Measurements from ENCODE around the gene BRME1.
"Not testable (repeated sequence)": the region's sequence is repeated elsewhere in the genome, so short reads cannot be mapped to it uniquely, and the experiment has no call there.

The BRME1 gene

GRCh38 chr19:13926715-13927114 lies 20.8 kb upstream of the BRME1 start:
- DNase-seq (ENCODE audit: low read depth in 2 of 2), result no peak

- no peak for DNase-seq (ENCODE audit: low read depth in 2 of 2)
Measured at GRCh38 chr19:13926010-13926409, 20.1 kb upstream of the BRME1 start.

GRCh38 chr19:13923194-13923987 lies 17.5 kb upstream of the BRME1 start:
- DNase-seq (ENCODE audit: low read depth in 2 of 2), result no peak

GRCh38 chr19:13922118-13922517 lies 16.2 kb upstream of the BRME1 start:
- not testable (repeated sequence) for DNase-seq (ENCODE audit: low read depth in 2 of 2)

GRCh38 chr19:13920940-13921747 lies 15.2 kb upstream of the BRME1 start:
- no peak for DNase-seq (ENCODE audit: low read depth in 2 of 2)

GRCh38 chr19:13920524-13920923 lies 14.6 kb upstream of the BRME1 start:
- DNase-seq (ENCODE audit: low read depth in 2 of 2), result no peak

- no peak for DNase-seq (ENCODE audit: low read depth in 2 of 2)
Measured at GRCh38 chr19:13918726-13919411, 13.0 kb upstream of the BRME1 start.

GRCh38 chr19:13917888-13918406 lies 12.0 kb upstream of the BRME1 start:
- no peak for DNase-seq (ENCODE audit: low read depth in 2 of 2)

- no peak for DNase-seq (ENCODE audit: low read depth in 2 of 2)
Measured at GRCh38 chr19:13914777-13915176, 8.9 kb upstream of the BRME1 start.

- no peak for DNase-seq (ENCODE audit: low read depth in 2 of 2)
Measured at GRCh38 chr19:13913352-13913751, 7.4 kb upstream of the BRME1 start.

- DNase-seq (ENCODE audit: low read depth in 2 of 2), result no peak
Measured at GRCh38 chr19:13909430-13909829, 3.5 kb upstream of the BRME1 start.

- DNase-seq (ENCODE audit: low read depth in 2 of 2), result no peak
Measured at GRCh38 chr19:13908674-13909073, 2.8 kb upstream of the BRME1 start.

GRCh38 chr19:13906910-13907309 lies 993 bp upstream of the BRME1 start:
- no peak for DNase-seq (ENCODE audit: low read depth in 2 of 2)

GRCh38 chr19:13906521-13906904 lies 596 bp upstream of the BRME1 start:
- DNase-seq (ENCODE audit: low read depth in 2 of 2), result peak in 1 of 2 donors; percentile 22

- no peak for DNase-seq (ENCODE audit: low read depth in 2 of 2)
Measured at GRCh38 chr19:13902993-13903555, 2.8 kb downstream of the BRME1 start.

- DNase-seq (ENCODE audit: low read depth in 2 of 2), result no peak
Measured at GRCh38 chr19:13899912-13900584, 5.9 kb downstream of the BRME1 start.

GRCh38 chr19:13899393-13899792 lies 6.5 kb downstream of the BRME1 start:
- no peak for DNase-seq (ENCODE audit: low read depth in 2 of 2)

GRCh38 chr19:13896227-13896626 lies 9.7 kb downstream of the BRME1 start:
- no peak for DNase-seq (ENCODE audit: low read depth in 2 of 2)

- no peak for DNase-seq (ENCODE audit: low read depth in 2 of 2)
Measured at GRCh38 chr19:13894552-13894951, 11.4 kb downstream of the BRME1 start.

- no peak for DNase-seq (ENCODE audit: low read depth in 2 of 2)
Measured at GRCh38 chr19:13892870-13893269, 13.0 kb downstream of the BRME1 start.

- no peak for DNase-seq (ENCODE audit: low read depth in 2 of 2)
Measured at GRCh38 chr19:13890136-13890535, 15.8 kb downstream of the BRME1 start.

All from stimulated activated CD8-positive, alpha-beta memory T cell treated with anti-CD3 and anti-CD28 coated beads, Interleukin-2, amount 100 ng/mL, for 48 hours (primary cell).